GM18526 (cell line): ENCODE measurements around the gene NCBP1.

Source experiments
- POLR2A ChIP-seq: IDR thresholded peaks from 3 replicates; pipeline ENCODE4 v1.6.1; 2011; ENCODE audit not compliant: insufficient read length; ENCODE audit errors: extremely low read depth

NCBP1 gene

GRCh38 chr9:97696803-97697601 lies 63.4 kb downstream of the NCBP1 start, which contains the start of gene XPA:
TSS of gene XPA (minus strand) at chr9:97697340. CDS start at chr9:97697292, 48 bp downstream.
- TF ChIP-seq POLR2A = peak; percentile 91

GRCh38 chr9:97697837-97698236 lies 64.2 kb downstream of the NCBP1 start:
- no peak for TF ChIP-seq POLR2A

- no peak for TF ChIP-seq POLR2A
Observed at GRCh38 chr9:97698865-97699264, 65.2 kb downstream of the NCBP1 start.

GRCh38 chr9:97703437-97704344 lies 70.1 kb downstream of the NCBP1 start:
- TF ChIP-seq POLR2A = no peak

GRCh38 chr9:97704345-97704677 lies 70.7 kb downstream of the NCBP1 start:
- TF ChIP-seq POLR2A = no peak

- TF ChIP-seq POLR2A = no peak
Observed at GRCh38 chr9:97704851-97705250, 71.2 kb downstream of the NCBP1 start.

- no peak for TF ChIP-seq POLR2A
Observed at GRCh38 chr9:97705354-97705950, 71.8 kb downstream of the NCBP1 start.

GRCh38 chr9:97706246-97706645 lies 72.6 kb downstream of the NCBP1 start:
- no peak for TF ChIP-seq POLR2A

- no peak for TF ChIP-seq POLR2A
Observed at GRCh38 chr9:97710356-97711222, 77.0 kb downstream of the NCBP1 start.

GRCh38 chr9:97711223-97711626 lies 77.6 kb downstream of the NCBP1 start:
- no peak for TF ChIP-seq POLR2A

GRCh38 chr9:97714435-97714834 lies 80.8 kb downstream of the NCBP1 start:
- TF ChIP-seq POLR2A = no peak

GRCh38 chr9:97717866-97718265 lies 84.2 kb downstream of the NCBP1 start:
- no peak for TF ChIP-seq POLR2A

GRCh38 chr9:97721396-97721795 lies 87.8 kb downstream of the NCBP1 start:
- no peak for TF ChIP-seq POLR2A

GRCh38 chr9:97722331-97722730 lies 88.7 kb downstream of the NCBP1 start:
- TF ChIP-seq POLR2A = no peak
